ENCODE measurements around the gene TAOK3.

TAOK3 gene

DNA sequence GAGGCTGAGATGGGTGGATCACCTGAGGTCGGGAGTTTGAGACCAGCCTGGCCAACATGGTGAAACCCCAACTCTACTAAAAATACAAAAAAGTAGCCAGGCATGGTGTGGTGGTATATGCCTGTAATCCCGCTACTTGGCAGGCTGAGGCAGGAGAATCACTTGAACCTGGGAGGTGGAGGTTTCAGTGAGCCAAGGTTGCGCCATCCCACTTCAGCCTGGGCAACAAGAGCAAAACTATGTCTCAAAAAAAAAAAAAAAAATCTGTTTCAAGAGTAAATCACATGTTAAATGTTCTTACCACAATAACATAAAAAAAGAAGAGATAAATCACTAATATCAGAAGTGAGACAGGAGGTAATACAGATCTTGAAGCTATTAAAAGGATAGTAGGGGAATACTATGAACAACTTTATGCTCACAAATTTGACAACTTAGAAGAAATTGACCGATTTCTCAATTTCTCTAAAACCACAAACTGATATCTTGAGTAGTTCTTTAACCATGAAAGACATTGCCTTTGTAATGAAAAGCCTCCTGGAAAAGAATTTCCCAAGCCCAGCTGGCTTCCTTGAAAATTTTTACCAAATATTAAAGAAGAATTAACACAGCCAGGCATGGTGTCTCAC is 37.7 kb downstream of the TAOK3 start:
- Mint-ChIP-seq H3K36me3 (ENCODE audit: low read depth) (peaks cover 11% of the 10 kb centered on the region), H3K27me3 (ENCODE audit: low read depth) (no peaks in the 10 kb centered on the region), H3K27ac (no peak overlapping the region), H3K4me3 (no peak overlapping the region), H3K9me3 (no peaks in the 10 kb centered on the region), H3K4me1 (ENCODE audit: low read depth) (peaks cover 14% of the 10 kb centered on the region)

DNA sequence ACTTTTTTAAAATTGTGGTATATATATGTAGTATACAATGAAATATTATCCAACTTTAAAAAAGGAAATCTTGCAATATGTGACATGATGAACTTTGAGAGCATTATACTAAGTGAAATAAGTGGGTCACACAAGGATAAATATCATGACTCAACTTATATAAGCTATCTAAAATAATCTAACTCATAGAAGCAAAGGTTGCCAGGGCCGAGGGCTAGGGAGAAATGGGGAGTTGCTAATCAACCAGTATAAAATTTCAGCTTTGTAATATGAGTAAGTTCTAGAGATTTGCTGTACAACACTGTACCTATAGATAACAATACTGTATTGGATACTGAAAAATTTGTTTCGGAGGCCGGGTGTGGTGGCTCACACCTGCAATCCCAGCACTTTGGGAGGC is 38.5 kb downstream of the TAOK3 start:
- Mint-ChIP-seq H3K27me3 (ENCODE audit: low read depth) (no peaks in the 10 kb centered on the region), H3K4me1 (ENCODE audit: low read depth) (peaks cover 14% of the 10 kb centered on the region), H3K36me3 (ENCODE audit: low read depth) (peaks cover 8% of the 10 kb centered on the region), H3K27ac (no peak overlapping the region), H3K4me3 (no peak overlapping the region), H3K9me3 (no peaks in the 10 kb centered on the region)

DNA sequence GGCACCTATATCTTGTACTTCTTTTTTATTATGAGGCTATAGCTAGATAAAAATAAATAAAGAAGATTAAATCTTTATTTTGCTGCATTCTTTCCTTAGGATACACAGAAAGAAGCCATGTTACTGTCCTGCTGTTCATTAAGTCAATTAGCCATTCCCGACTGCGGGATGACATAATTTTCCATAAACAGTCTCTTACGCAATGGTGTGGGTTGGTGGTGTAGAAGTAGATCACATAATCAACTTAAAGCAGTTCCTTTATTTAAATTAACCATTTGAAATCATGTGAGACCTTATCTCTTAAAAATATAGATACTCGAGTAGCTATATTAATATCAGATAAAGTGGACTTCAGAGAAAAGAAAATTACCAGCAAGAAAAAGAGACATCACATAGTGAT is 40.2 kb downstream of the TAOK3 start:
- Mint-ChIP-seq H3K9me3 (no peaks in the 10 kb centered on the region), H3K4me1 (ENCODE audit: low read depth) (peaks cover 11% of the 10 kb centered on the region), H3K36me3 (ENCODE audit: low read depth) (peaks cover 8% of the 10 kb centered on the region), H3K4me3 (no peak overlapping the region), H3K27ac (no peak overlapping the region), H3K27me3 (ENCODE audit: low read depth) (no peaks in the 10 kb centered on the region)

DNA sequence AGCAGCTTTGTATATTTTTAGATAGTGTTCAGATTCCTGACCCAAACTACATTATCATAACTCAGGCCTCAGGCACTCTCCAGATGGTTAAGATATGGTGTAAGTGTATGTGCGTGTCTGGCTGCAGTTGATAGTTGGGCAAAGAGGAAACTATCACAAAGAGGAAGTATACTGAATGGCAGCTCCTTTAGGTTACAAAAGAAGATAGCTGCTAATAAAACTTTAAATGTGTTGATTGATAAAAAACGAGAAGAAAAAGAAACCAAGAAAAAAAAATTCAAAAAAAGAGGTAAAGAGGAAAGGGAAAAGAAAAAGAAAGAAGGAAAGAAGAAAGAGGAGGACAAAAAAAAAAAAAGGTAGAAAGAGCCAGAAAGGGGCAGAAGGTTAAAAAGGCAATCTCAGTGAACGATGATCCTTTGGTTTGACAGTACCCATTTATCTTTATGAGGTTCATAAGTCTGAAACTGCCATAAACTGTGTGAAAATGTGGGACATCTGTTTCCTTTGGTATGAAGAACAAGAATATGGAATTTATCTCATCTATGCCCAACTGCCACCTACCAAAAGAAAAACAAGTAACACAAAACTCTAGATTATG is 42.2 kb downstream of the TAOK3 start:
- Mint-ChIP-seq H3K4me3 (no peak overlapping the region), H3K9me3 (no peaks in the 10 kb centered on the region), H3K27me3 (ENCODE audit: low read depth) (no peaks in the 10 kb centered on the region), H3K27ac (no peak overlapping the region), H3K4me1 (ENCODE audit: low read depth) (peaks cover 11% of the 10 kb centered on the region), H3K36me3 (ENCODE audit: low read depth) (peaks cover 12% of the 10 kb centered on the region)

DNA sequence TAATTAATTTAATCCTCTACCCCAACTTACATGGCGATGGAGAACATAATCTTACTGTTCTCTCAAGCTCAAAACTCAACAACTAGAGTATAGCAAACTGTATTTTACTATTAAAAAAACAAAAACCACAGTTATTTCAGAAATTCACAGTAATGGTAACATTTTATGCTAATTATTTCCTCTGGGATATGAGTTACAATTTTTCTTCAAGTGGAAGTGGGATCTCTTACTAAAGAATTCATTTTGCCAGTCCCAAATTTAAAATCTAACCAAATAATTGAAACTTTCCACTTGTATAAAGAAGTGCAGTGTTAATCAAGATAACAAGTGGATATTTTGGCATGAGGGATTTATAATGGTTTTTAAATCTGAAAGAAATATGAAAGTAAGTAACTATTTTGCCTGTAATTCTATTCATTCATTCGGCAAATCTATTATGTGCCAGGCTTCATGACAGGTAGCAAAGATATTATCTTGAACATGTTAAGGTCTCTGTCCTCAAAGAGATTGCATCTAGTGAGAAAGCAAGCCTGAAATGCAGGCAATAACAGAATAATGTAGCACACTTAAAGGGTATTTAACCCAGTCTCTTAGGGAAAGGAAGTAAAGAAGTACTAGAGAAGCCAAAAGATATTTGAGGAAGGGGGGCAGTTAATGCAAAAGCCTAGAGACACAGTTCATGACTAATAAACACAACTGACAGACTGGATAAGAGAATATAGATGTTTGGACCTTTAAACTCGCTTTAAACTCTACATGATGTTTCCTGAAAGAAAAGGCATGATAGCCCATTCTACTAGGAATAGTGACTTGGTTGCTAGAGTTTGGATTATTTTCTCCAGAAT is 44.0 kb downstream of the TAOK3 start:
- H3K36me3 Mint-ChIP-seq (ENCODE audit: low read depth): peaks cover 12% of the 10 kb centered on the region
- peaks cover 11% of the 10 kb centered on the region for H3K4me1 Mint-ChIP-seq (ENCODE audit: low read depth)
- no peak overlapping the region for H3K4me3 Mint-ChIP-seq
- H3K27ac Mint-ChIP-seq: no peak overlapping the region
- no peaks in the 10 kb centered on the region for H3K27me3 Mint-ChIP-seq (ENCODE audit: low read depth)
- H3K9me3 Mint-ChIP-seq: no peaks in the 10 kb centered on the region

DNA sequence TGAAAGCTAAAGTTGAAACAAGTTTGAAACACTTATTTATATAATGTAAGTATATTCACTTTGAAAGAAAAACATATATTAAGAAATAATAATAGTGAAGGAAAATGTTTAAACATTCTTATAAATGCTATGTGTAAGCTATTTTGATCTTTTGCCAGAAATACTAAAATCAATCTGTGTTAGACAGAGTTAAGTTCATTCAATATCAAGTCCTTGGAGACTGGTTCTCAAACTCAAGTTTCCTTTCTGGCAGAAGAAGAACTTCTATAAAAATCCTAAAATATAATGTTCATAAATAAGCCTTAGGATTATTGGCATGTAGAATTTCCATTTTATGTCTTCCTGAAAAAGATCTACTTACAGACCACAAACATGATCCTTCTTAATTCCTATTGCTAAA is 45.3 kb downstream of the TAOK3 start:
- Mint-ChIP-seq H3K27me3 (ENCODE audit: low read depth) (no peaks in the 10 kb centered on the region), H3K4me1 (ENCODE audit: low read depth) (peaks cover 3% of the 10 kb centered on the region), H3K4me3 (no peak overlapping the region), H3K9me3 (no peaks in the 10 kb centered on the region), H3K36me3 (ENCODE audit: low read depth) (peaks cover 8% of the 10 kb centered on the region), H3K27ac (no peak overlapping the region)

DNA sequence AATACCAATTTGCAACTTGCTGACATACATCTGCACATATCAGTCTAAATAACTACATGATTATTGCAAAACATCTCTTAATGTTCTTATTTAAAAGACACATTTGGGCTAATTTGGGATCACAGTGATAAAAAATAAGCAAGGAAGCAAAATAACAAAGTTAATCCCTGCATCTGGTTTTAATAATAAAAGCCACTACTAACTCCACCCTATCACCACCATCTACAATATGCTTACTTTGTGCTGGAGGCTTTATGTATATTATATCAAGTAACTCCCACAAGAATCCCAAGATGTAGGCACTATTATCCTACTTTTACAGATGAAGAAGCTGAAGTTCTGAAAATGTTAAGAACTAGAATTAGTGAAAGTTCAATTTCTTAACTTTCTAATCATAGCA is 45.7 kb downstream of the TAOK3 start:
- no peak overlapping the region for H3K4me3 Mint-ChIP-seq
- no peak overlapping the region for H3K27ac Mint-ChIP-seq
- H3K36me3 Mint-ChIP-seq (ENCODE audit: low read depth): peaks cover 8% of the 10 kb centered on the region
- no peaks in the 10 kb centered on the region for H3K9me3 Mint-ChIP-seq
- H3K27me3 Mint-ChIP-seq (ENCODE audit: low read depth): no peaks in the 10 kb centered on the region
- peaks cover 3% of the 10 kb centered on the region for H3K4me1 Mint-ChIP-seq (ENCODE audit: low read depth)

DNA sequence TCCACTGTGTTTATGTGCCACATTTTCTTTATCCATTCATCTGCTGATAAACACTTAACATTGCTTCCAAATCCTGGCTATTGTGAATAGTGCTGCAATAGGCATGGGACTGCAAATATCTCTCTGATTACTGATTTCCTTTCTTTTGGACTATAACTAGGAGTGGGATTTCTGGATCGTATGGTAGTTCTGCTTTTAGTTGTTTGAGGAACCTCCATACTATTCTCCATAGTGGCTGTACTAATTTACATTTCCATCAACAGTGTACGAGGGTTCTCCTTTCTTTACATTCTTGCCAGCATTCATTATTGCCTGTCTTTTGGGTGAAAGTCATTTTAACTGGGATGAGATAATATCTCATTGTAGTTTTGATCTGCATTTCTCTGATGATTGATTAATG is 47.6 kb downstream of the TAOK3 start:
- H3K27me3 Mint-ChIP-seq (ENCODE audit: low read depth): no peaks in the 10 kb centered on the region

DNA sequence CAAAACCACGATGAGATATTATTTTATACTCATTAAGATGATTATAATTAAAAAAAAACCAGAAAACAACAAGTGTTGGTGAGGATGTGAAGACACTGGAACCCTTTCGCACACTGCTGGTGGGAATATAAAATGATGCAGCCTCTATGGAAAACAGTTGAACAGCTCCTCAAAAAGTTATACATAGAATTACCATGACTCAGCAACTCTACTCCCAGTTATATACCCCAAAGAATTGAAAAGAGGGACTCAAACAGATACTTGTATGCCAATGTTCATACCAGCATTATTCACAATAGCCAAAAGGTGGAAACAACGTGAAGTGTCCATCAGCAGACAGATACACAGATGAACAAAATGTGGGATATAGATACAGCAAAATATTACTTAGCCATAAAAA is 53.1 kb downstream of the TAOK3 start:
- Mint-ChIP-seq H3K4me1 (ENCODE audit: low read depth) (peaks cover 7% of the 10 kb centered on the region), H3K9me3 (peaks cover 4% of the 10 kb centered on the region), H3K36me3 (ENCODE audit: low read depth) (peaks cover 10% of the 10 kb centered on the region), H3K27me3 (ENCODE audit: low read depth) (no peaks in the 10 kb centered on the region), H3K4me3 (no peak overlapping the region), H3K27ac (no peak overlapping the region)

More for the DNA sequence above, 47.6 kb downstream of the TAOK3 start:
- Mint-ChIP-seq H3K4me3 (no peak overlapping the region), H3K9me3 (no peaks in the 10 kb centered on the region), H3K27ac (no peak overlapping the region), H3K4me1 (ENCODE audit: low read depth) (no peaks in the 10 kb centered on the region), H3K36me3 (ENCODE audit: low read depth) (peaks cover 6% of the 10 kb centered on the region)

DNA sequence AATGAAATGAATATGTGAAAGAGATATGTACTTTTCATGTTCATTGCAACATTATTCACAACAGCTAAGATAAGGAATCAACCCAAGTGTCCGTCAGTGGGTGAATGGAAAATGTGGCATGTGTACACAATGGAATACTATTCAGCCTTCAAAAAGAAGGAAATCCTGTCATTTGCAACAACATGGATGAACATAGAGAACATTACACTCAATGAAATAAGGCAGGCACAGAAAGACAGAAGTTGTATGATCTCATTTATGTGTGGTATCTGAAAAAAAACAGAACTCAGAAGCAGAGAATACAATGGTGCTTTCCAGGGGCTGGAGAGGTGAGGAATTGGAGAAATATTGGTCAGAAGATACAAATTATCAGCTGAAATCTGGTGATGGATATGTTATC is 54.0 kb downstream of the TAOK3 start:
- no peaks in the 10 kb centered on the region for H3K27me3 Mint-ChIP-seq (ENCODE audit: low read depth)
- H3K36me3 Mint-ChIP-seq (ENCODE audit: low read depth): peaks cover 10% of the 10 kb centered on the region
- H3K9me3 Mint-ChIP-seq: peaks cover 4% of the 10 kb centered on the region
- peaks cover 8% of the 10 kb centered on the region for H3K4me1 Mint-ChIP-seq (ENCODE audit: low read depth)
- no peak overlapping the region for H3K27ac Mint-ChIP-seq
- no peak overlapping the region for H3K4me3 Mint-ChIP-seq

DNA sequence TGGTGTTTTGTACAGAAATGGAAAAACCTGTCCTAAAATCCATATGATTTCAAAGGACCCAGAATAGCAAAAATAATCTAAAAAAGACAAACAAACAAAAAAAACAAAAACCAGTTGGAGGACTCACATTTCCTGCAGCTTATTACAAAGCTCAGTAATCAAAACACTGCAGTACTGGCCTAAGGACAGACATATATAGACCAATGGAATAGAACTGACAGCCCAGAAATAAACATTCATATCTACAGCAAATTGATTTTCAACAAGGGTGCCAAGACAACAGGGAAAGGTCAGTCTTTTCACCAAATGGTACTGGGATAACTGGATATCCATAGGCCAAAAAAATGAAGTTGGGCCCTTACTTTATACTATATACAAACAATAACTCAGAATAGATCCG is 55.0 kb downstream of the TAOK3 start:
- Mint-ChIP-seq H3K9me3 (peaks cover 4% of the 10 kb centered on the region), H3K27me3 (ENCODE audit: low read depth) (no peaks in the 10 kb centered on the region), H3K36me3 (ENCODE audit: low read depth) (peaks cover 8% of the 10 kb centered on the region), H3K4me3 (no peak overlapping the region), H3K27ac (no peak overlapping the region), H3K4me1 (ENCODE audit: low read depth) (peaks cover 11% of the 10 kb centered on the region)

DNA sequence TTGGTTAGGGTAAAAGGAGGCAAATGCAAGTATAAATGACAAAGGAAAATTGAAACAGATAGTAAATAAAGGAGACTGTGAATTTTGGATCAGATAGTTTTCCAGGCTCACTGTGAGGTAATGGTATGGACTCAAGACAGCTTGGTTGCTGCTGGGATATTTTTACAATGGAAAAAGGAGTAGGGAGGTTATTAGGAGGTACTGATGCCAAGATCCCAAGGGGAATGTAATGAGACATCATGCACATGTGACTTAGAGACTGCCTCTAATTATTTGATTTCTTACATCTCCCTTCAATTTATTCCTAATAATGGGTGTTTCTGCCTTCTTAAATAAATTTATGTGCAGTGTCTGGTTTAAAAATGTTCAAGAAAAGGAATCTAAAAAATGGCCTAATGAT is 56.9 kb downstream of the TAOK3 start:
- Mint-ChIP-seq H3K36me3 (ENCODE audit: low read depth) (peaks cover 8% of the 10 kb centered on the region), H3K4me3 (no peak overlapping the region), H3K9me3 (peaks cover 4% of the 10 kb centered on the region), H3K27me3 (ENCODE audit: low read depth) (no peaks in the 10 kb centered on the region), H3K27ac (no peak overlapping the region), H3K4me1 (ENCODE audit: low read depth) (peaks cover 17% of the 10 kb centered on the region)

DNA sequence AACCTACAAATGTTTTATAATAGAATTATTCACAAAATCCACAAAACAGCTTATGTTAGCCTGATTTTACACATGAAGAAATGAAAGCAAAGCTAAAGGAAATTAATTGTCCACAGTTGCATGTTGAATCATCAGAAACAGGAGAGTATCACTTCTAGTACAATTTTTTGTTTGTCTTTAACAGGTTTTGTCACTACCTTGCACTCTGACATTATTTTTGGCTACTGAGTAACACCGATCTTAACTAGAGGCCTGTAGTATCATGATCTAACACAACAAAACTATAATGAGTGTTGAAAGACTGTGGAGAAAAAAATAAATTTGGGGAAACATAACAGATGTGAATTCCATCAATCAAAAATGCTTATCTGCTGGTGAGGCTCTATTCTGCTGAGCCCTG is 60.1 kb downstream of the TAOK3 start:
- peak overlapping the region; percentile 9 for H3K27ac Mint-ChIP-seq
- peaks cover 5% of the 10 kb centered on the region for H3K36me3 Mint-ChIP-seq (ENCODE audit: low read depth)
- peak overlapping the region; percentile 12 for H3K4me3 Mint-ChIP-seq
- H3K9me3 Mint-ChIP-seq: no peaks in the 10 kb centered on the region
- H3K27me3 Mint-ChIP-seq (ENCODE audit: low read depth): no peaks in the 10 kb centered on the region
- H3K4me1 Mint-ChIP-seq (ENCODE audit: low read depth): peaks cover 24% of the 10 kb centered on the region

DNA sequence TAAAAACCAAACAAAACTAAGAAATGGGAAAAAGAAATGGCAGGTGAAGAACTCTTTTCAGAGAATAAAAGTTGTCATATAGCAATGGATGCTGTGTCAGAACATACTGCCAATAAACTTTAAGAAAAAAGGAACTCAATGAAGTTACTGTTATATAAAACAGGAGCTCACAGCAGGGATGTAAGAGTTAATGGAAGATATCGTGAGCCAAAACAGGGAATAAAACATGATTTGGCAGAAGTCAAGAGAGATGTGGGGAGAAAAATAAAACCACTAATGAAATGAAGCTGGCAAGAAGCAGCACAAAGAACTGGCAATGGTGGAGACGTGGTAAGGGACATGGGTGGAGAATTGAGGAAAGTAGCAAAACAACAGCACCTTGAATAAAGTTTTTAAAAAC is 61.0 kb downstream of the TAOK3 start:
- H3K4me1 Mint-ChIP-seq (ENCODE audit: low read depth): peaks cover 30% of the 10 kb centered on the region
- peaks cover 5% of the 10 kb centered on the region for H3K36me3 Mint-ChIP-seq (ENCODE audit: low read depth)
- H3K9me3 Mint-ChIP-seq: no peaks in the 10 kb centered on the region
- no peak overlapping the region for H3K27ac Mint-ChIP-seq
- H3K4me3 Mint-ChIP-seq: no peak overlapping the region
- H3K27me3 Mint-ChIP-seq (ENCODE audit: low read depth): no peaks in the 10 kb centered on the region

DNA sequence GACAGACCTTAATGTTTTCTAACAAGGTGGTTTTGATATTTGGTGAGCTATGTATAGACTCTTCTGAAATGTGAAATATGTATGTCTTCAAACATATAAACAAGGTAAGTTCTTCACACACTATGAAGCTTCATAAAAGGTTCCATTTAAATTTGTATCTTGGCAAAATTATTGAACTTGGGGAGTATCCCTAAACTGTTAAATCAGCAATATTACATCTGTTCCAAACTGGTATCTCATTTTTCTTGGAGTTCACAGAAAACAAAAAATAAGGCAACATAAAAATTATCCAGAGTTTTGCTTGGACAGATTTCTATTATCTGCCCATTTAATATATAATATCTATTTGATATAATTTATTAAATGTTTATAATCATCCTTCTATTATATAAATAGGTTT is 62.4 kb downstream of the TAOK3 start:
- Mint-ChIP-seq H3K4me1 (ENCODE audit: low read depth) (peaks cover 30% of the 10 kb centered on the region), H3K27ac (no peak overlapping the region), H3K9me3 (no peaks in the 10 kb centered on the region), H3K36me3 (ENCODE audit: low read depth) (peaks cover 3% of the 10 kb centered on the region), H3K4me3 (no peak overlapping the region), H3K27me3 (ENCODE audit: low read depth) (no peaks in the 10 kb centered on the region)

Data from T-helper 1 cell treated with Interleukin-12 subunit alpha and Interleukin-12 subunit beta and Interleukin-4 antibody, amounts not matched to agents 30 μg/mL and 1 μg/mL, for 36 hours (primary cell).